Panc1 (cell line): ENCODE measurements around the gene LAMC2. TPM values are rescaled to one million over a fixed set of nuclear protein-coding genes. Genes with fewer than 3 reads are reported as not detected.
A peak's percentile ranks its signal among the peaks of the same experiment; 100 is the strongest.

Experiments
- ATAC-seq: fragments of 200-7000 bp; cut with Tn5 transposase; 2 replicates; pipeline ENCODE4 v1.9.1; 2020; ENCODE audit warnings: mild to moderate bottlenecking, moderate library complexity
- BruUV-seq: library from RNA; stranded (reverse); fragments of 400-500 nt; replicated peaks from 2 replicates; lab custom pipeline; 2021; lab: Mats Ljungman, UMichigan
- CTCF ChIA-PET: fragments of 300-600 bp; sonication (Branson Sonifier 250); formaldehyde crosslinking; loops from one replicate; lab custom pipeline; 2022; ENCODE audit warnings: antibody characterized with exemption; lab: Charles Lee
- POLR2A ChIA-PET: fragments of 300-600 bp; sonication (Branson Sonifier 250); formaldehyde crosslinking; loops from one replicate; lab custom pipeline; 2022; ENCODE audit warnings: antibody characterized with exemption; lab: Charles Lee
- DNase-seq: peaks from one replicate; pipeline ENCODE4 v3.0.0-alpha.2; 2010; ENCODE audit warnings: low read depth, low spot score
- H3K27ac ChIP-seq: 2 replicates; pipeline ENCODE4 v1.5.1; 2011; ENCODE audit warnings: mild to moderate bottlenecking, low read length, inconsistent platforms
- H3K27me3 ChIP-seq: fragments of 200-500 bp; sonication (Bioruptor generic); 2 replicates; pipeline ENCODE4 v1.6.0; 2014; ENCODE audit warnings: low read length, inconsistent platforms; ENCODE audit not compliant: control insufficient read depth, insufficient read depth
- H3K36me3 ChIP-seq: fragments of 200-500 bp; sonication (Bioruptor generic); 2 replicates; pipeline ENCODE4 v1.5.1; 2014; ENCODE audit warnings: inconsistent platforms, mild to moderate bottlenecking, low read length, moderate library complexity; ENCODE audit not compliant: control insufficient read depth, insufficient read depth
- H3K4me1 ChIP-seq: 2 replicates; pipeline ENCODE4 v1.5.1; 2011; ENCODE audit warnings: inconsistent platforms, mild to moderate bottlenecking, low read length, moderate library complexity; ENCODE audit not compliant: control insufficient read depth, insufficient read depth
- H3K4me3 ChIP-seq, 2 experiments: 2 replicates each; pipeline ENCODE4 v1.5.1; 2011 to 2012; ENCODE audit warnings: low read depth in 2 of 2, low read length in 2 of 2, mild to moderate bottlenecking in 2 of 2, inconsistent platforms in 1 of 2, moderate library complexity in 1 of 2
- H3K9me3 ChIP-seq: fragments of 200-500 bp; sonication (Bioruptor generic); 2 replicates; pipeline ENCODE4 v1.5.1; 2014; ENCODE audit warnings: low read depth, mild to moderate bottlenecking, inconsistent platforms, low read length, moderate library complexity; ENCODE audit not compliant: control insufficient read depth, insufficient read depth
- POLR2AphosphoS5 ChIP-seq: IDR thresholded peaks from 2 replicates; pipeline ENCODE4 v1.6.1; 2012; ENCODE audit warnings: mild to moderate bottlenecking, low read depth, low read length, moderate library complexity
- SIN3A ChIP-seq: IDR thresholded peaks from 2 replicates; pipeline ENCODE4 v1.6.1; 2012; ENCODE audit warnings: low read depth, mild to moderate bottlenecking, low read length, moderate library complexity, borderline replicate concordance; ENCODE audit not compliant: insufficient read depth
- TCF7L2 ChIP-seq: IDR thresholded peaks from 2 replicates; pipeline ENCODE4 v1.6.1; 2011; ENCODE audit warnings: mild to moderate bottlenecking, low read depth, low read length, inconsistent platforms
- in situ Hi-C: cut with HindIII; loops from 2 replicates; pipeline ENCODE4 v1.10.0; 2016; ENCODE audit warnings: low sequenced_read_pairs, low pct_unique_long_range_greater_than_20kb
- intact Hi-C: fragments of 100-400 bp; cut with micrococcal nuclease; formaldehyde crosslinking; loops from one replicate; pipeline ENCODE4 v1.10.0; 2022; ENCODE audit not compliant: unreplicated experiment
- total RNA-seq: library from RNA; stranded (reverse); gene quantifications from one replicate; pipeline ENCODE4 v1.2.1, GENCODE V29; 2021; ENCODE audit not compliant: unreplicated experiment
- TF ChIP-seq, protein P1 (sequence below), 2 experiments: IDR thresholded peaks; 2 replicates each; pipeline ENCODE4 v1.6.1; 2011 to 2012; ENCODE audit warnings: low read depth in 2 of 2, control low read depth in 1 of 2, low read length in 1 of 2, mild to moderate bottlenecking in 1 of 2, moderate library complexity in 1 of 2; ENCODE audit not compliant: insufficient read depth in 1 of 2
- TF ChIP-seq, protein P2 (sequence below): fragments of 450-650 bp; IDR thresholded peaks from 2 replicates; pipeline ENCODE4 v1.5.1; 2017; ENCODE audit warnings: mild to moderate bottlenecking

The LAMC2 gene
- total RNA-seq, 1 experiment from 2014 or later: 8.3 TPM

DNA sequence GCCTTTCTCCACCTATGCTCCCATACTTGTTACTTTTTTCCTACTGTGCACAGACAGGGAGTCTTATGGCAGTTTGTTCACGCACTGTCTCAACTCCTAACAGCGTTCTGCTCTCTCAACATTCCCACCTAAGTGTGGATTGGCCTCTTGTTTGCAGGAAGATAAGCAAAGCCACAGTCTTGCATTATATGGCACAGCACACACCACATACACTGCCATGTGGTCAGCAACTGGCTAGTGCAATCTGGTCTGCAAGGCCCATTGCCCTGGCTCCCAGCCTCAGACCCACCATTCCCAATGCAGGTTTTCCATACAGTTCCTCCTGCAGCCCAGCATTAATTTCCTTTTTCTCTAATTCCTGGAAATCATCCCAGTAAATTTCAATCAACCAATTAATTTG lies 38.3 kb upstream of the LAMC2 start:
- Histone ChIP-seq H3K27me3 (no peaks in the 10 kb centered on the region), H3K9me3 (no peaks in the 10 kb centered on the region), H3K4me1 (no peaks in the 10 kb centered on the region), H3K27ac (no peak overlapping the region), H3K4me3 (no peak overlapping the region), H3K36me3 (no peaks in the 10 kb centered on the region)
- TF ChIP-seq SIN3A (no peak), TCF7L2 (no peak), POLR2AphosphoS5 (no peak)
- TF ChIP-seq, protein P1, sequence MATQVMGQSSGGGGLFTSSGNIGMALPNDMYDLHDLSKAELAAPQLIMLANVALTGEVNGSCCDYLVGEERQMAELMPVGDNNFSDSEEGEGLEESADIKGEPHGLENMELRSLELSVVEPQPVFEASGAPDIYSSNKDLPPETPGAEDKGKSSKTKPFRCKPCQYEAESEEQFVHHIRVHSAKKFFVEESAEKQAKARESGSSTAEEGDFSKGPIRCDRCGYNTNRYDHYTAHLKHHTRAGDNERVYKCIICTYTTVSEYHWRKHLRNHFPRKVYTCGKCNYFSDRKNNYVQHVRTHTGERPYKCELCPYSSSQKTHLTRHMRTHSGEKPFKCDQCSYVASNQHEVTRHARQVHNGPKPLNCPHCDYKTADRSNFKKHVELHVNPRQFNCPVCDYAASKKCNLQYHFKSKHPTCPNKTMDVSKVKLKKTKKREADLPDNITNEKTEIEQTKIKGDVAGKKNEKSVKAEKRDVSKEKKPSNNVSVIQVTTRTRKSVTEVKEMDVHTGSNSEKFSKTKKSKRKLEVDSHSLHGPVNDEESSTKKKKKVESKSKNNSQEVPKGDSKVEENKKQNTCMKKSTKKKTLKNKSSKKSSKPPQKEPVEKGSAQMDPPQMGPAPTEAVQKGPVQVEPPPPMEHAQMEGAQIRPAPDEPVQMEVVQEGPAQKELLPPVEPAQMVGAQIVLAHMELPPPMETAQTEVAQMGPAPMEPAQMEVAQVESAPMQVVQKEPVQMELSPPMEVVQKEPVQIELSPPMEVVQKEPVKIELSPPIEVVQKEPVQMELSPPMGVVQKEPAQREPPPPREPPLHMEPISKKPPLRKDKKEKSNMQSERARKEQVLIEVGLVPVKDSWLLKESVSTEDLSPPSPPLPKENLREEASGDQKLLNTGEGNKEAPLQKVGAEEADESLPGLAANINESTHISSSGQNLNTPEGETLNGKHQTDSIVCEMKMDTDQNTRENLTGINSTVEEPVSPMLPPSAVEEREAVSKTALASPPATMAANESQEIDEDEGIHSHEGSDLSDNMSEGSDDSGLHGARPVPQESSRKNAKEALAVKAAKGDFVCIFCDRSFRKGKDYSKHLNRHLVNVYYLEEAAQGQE (IDR thresholded peaks at IDR 0.05; ENCODE audit: insufficient read depth in 1 of 2, low read depth in 2 of 2, low read length in 1 of 2): no peak
- TF ChIP-seq, protein P2, sequence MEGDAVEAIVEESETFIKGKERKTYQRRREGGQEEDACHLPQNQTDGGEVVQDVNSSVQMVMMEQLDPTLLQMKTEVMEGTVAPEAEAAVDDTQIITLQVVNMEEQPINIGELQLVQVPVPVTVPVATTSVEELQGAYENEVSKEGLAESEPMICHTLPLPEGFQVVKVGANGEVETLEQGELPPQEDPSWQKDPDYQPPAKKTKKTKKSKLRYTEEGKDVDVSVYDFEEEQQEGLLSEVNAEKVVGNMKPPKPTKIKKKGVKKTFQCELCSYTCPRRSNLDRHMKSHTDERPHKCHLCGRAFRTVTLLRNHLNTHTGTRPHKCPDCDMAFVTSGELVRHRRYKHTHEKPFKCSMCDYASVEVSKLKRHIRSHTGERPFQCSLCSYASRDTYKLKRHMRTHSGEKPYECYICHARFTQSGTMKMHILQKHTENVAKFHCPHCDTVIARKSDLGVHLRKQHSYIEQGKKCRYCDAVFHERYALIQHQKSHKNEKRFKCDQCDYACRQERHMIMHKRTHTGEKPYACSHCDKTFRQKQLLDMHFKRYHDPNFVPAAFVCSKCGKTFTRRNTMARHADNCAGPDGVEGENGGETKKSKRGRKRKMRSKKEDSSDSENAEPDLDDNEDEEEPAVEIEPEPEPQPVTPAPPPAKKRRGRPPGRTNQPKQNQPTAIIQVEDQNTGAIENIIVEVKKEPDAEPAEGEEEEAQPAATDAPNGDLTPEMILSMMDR: no peak
- POLR2A ChIA-PET: no interaction called here
- no TSS peak for BruUV-seq
- intact Hi-C loops: no loop called here
- ATAC-seq (peak; percentile 66), DNase-seq (no peak)
- in situ Hi-C loops: no loop called here
- CTCF ChIA-PET: no interaction called here

DNA sequence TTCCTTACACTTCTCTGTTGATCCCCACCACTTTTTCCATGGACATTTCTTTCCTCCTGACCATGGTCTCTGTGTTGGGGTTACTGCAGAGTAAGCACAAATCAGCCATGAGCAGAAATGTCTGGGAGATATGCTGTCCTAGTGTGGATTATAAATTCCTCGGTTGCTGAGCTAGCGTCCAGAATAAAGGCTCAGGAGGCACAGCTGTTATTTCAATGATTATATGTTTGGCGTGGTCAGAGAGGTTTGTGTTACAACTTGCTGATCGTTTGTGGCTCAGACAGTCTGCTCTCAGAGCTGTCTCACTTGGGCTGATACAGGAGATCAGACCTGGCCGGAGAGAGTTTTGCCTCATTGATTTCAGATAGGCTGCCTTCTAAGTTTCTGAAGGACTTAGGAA lies 37.5 kb upstream of the LAMC2 start:
- intact Hi-C loops: no loop called here
- no peak overlapping the region for H3K4me3 ChIP-seq
- H3K4me1 ChIP-seq: no peaks in the 10 kb centered on the region
- H3K36me3 ChIP-seq: no peaks in the 10 kb centered on the region
- no peaks in the 10 kb centered on the region for H3K27me3 ChIP-seq
- ChIA-PET CTCF (no interaction called here), POLR2A (no interaction called here)
- no peak for TF ChIP-seq POLR2AphosphoS5
- no peak for TF ChIP-seq TCF7L2
- TF ChIP-seq SIN3A: no peak
- TF ChIP-seq, protein P2: no peak
- TF ChIP-seq, protein P1 (IDR thresholded peaks at IDR 0.05; ENCODE audit: insufficient read depth in 1 of 2, low read depth in 2 of 2, low read length in 1 of 2): no peak
- ATAC-seq (peak; percentile 64), DNase-seq (no peak)
- in situ Hi-C loops: no loop called here
- no TSS peak for BruUV-seq
- no peak overlapping the region for H3K27ac ChIP-seq
- H3K9me3 ChIP-seq: no peaks in the 10 kb centered on the region
